Progenitor cell of endocrine pancreas (in vitro differentiated cells): ENCODE data around the gene SEC63. TPM values are rescaled to one million over a fixed set of nuclear protein-coding genes. Genes with fewer than 3 reads are reported as not detected.

Experiments
- DNase-seq: peaks from one replicate; pipeline ENCODE4 v3.0.0; 2021; ENCODE audit warnings: low spot score; ENCODE audit not compliant: unreplicated experiment
- H3K27ac Mint-ChIP-seq: 2 replicates; pipeline ENCODE4 v1.8.0; 2021; ENCODE audit warnings: mild to moderate bottlenecking, moderate library complexity, mixed read lengths
- H3K27me3 Mint-ChIP-seq: 2 replicates; pipeline ENCODE4 v1.8.0; 2021; ENCODE audit warnings: mixed read lengths
- H3K36me3 Mint-ChIP-seq: 2 replicates; pipeline ENCODE4 v1.8.0; 2022; ENCODE audit warnings: mixed read lengths; ENCODE audit not compliant: insufficient read depth
- H3K4me1 Mint-ChIP-seq: 2 replicates; pipeline ENCODE4 v1.8.0; 2021; ENCODE audit warnings: low read depth, mixed read lengths
- H3K4me3 Mint-ChIP-seq: 2 replicates; pipeline ENCODE4 v1.8.0; 2021; ENCODE audit warnings: low read depth, mild to moderate bottlenecking, moderate library complexity, mixed read lengths
- H3K9me3 Mint-ChIP-seq: 2 replicates; pipeline ENCODE4 v1.8.0; 2021; ENCODE audit warnings: low read depth, mixed read lengths
- long read RNA-seq: library from polyadenylated mRNA; unstranded; transcript quantifications from one replicate; pipeline ENCODE4 v2.0.0, GENCODE V29; 2020
- total RNA-seq: library from RNA; stranded (reverse); gene quantifications from 2 replicates; pipeline ENCODE4 v1.2.1, GENCODE V29; 2021
- TF ChIP-seq, protein P1 (sequence below): fragments of 200-600 bp; sonication (generic); IDR thresholded peaks from one replicate; pipeline ENCODE4 v1.5.0; 2021; ENCODE audit warnings: antibody characterized with exemption, mild to moderate bottlenecking; ENCODE audit not compliant: unreplicated experiment

Gene SEC63, protein sequence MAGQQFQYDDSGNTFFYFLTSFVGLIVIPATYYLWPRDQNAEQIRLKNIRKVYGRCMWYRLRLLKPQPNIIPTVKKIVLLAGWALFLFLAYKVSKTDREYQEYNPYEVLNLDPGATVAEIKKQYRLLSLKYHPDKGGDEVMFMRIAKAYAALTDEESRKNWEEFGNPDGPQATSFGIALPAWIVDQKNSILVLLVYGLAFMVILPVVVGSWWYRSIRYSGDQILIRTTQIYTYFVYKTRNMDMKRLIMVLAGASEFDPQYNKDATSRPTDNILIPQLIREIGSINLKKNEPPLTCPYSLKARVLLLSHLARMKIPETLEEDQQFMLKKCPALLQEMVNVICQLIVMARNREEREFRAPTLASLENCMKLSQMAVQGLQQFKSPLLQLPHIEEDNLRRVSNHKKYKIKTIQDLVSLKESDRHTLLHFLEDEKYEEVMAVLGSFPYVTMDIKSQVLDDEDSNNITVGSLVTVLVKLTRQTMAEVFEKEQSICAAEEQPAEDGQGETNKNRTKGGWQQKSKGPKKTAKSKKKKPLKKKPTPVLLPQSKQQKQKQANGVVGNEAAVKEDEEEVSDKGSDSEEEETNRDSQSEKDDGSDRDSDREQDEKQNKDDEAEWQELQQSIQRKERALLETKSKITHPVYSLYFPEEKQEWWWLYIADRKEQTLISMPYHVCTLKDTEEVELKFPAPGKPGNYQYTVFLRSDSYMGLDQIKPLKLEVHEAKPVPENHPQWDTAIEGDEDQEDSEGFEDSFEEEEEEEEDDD
- 111 and 112 TPM in 2 replicates for total RNA-seq
- long read RNA-seq, full-length matches to known transcripts, result 8 of 56 reads
- long read RNA-seq, partial matches to known transcripts, result 42 of 56 reads
- long read RNA-seq, other reads (novel, unspliced or antisense), result 6 of 56 reads

DNA sequence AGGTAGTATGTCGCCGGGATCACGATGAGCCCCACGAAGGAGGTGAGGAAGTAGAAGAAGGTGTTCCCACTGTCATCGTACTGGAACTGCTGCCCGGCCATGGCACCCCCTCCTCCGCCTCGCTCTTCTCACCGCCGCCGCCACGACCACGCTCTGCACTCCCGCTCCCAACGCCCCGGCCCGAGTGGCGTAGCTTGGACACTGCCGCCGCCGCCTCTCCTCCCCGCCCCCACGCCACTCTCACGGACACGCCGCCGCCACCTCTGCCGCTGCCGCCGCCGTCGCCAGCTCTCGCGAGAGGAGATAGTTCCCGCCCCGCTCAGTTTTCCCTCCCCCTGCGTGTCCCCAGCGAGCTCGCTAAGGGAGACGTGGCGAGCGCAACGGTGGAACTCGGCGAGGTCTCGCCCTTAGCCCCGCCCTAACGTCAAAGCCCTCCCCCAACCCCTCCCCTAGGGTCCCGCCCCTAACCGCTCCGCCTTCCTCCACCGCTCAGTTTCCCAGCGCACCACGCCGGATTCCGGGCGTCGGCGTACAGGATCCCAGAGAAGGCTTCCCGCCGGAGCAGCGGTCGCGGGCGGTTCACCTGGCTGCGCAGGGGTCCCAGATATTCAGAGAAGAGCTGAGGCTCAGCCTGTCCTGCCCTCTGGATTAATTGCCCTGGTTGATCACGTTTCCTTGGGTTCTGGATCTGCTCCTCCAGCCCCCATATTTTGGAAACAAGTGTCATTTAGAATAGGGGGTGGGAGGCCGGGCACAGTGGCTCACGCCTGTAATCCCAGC lies at the start of gene SEC63:
TSS of gene SEC63 (minus strand) at position 300 of the 780 bp plus-strand sequence. CDS start at position 101, 199 bp downstream.
- H3K4me3 Mint-ChIP-seq, result peak within 1 kb of the TSS; percentile 99
- no peaks in the 10 kb centered on the region for H3K9me3 Mint-ChIP-seq
- TF ChIP-seq, protein P1, sequence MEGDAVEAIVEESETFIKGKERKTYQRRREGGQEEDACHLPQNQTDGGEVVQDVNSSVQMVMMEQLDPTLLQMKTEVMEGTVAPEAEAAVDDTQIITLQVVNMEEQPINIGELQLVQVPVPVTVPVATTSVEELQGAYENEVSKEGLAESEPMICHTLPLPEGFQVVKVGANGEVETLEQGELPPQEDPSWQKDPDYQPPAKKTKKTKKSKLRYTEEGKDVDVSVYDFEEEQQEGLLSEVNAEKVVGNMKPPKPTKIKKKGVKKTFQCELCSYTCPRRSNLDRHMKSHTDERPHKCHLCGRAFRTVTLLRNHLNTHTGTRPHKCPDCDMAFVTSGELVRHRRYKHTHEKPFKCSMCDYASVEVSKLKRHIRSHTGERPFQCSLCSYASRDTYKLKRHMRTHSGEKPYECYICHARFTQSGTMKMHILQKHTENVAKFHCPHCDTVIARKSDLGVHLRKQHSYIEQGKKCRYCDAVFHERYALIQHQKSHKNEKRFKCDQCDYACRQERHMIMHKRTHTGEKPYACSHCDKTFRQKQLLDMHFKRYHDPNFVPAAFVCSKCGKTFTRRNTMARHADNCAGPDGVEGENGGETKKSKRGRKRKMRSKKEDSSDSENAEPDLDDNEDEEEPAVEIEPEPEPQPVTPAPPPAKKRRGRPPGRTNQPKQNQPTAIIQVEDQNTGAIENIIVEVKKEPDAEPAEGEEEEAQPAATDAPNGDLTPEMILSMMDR, result no peak
- peaks cover 12% of the 10 kb centered on the region for H3K36me3 Mint-ChIP-seq
- peak within 1 kb of the TSS; percentile 99 for H3K27ac Mint-ChIP-seq
- peaks cover 7% of the 10 kb centered on the region for H3K27me3 Mint-ChIP-seq
- peaks cover 14% of the 10 kb centered on the region for H3K4me1 Mint-ChIP-seq
- peak; percentile 96 for DNase-seq

DNA sequence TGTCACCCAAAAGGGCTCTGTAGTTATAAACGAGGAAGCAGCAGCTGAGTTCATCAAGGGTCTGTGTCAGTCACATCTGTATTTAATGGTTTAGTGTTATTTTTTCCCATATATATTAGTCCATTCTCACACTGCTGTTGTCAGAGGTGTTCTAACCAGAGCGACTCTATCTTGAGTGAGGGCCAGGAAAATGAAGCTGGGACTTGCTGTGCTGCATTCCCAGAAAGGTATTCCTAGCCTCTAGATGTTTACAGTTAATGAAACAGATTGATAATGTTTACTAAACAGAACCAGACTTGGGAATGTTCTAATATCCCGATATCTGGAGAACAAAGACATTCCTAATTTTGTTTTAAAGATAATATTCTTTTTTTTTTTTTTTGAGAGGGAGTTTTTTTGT lies 48.0 kb upstream of the SEC63 start:
- Mint-ChIP-seq H3K4me3 (no peak overlapping the region), H3K27me3 (no peaks in the 10 kb centered on the region), H3K4me1 (peaks cover 15% of the 10 kb centered on the region), H3K27ac (no peak overlapping the region), H3K36me3 (peaks cover 3% of the 10 kb centered on the region), H3K9me3 (peaks cover 10% of the 10 kb centered on the region)
- TF ChIP-seq, protein P1, result no peak
- DNase-seq, result no peak

DNA sequence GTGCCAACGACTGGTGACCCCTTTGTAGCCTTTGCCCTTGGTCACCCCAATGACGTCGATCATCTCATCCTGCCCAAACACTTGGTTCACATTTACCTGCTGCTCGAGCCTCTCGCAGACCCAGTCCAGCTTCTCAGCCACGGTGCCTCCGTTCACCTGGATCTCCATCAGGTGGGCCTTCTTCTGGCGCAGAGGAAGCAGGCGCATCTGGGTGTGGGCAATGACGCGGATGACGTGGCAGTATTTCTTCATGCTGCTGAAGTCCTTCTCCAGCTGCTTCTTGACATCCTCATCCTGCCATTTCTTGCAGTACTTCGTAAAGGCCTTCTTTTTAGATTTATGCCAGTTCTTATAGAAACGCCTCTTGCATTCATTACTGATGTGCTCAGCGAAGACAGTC lies 46.9 kb upstream of the SEC63 start:
- Mint-ChIP-seq H3K36me3 (peaks cover 3% of the 10 kb centered on the region), H3K9me3 (peaks cover 10% of the 10 kb centered on the region), H3K27ac (no peak overlapping the region), H3K27me3 (no peaks in the 10 kb centered on the region), H3K4me1 (peaks cover 15% of the 10 kb centered on the region), H3K4me3 (no peak overlapping the region)
- no peak for DNase-seq
- TF ChIP-seq, protein P1, result no peak

DNA sequence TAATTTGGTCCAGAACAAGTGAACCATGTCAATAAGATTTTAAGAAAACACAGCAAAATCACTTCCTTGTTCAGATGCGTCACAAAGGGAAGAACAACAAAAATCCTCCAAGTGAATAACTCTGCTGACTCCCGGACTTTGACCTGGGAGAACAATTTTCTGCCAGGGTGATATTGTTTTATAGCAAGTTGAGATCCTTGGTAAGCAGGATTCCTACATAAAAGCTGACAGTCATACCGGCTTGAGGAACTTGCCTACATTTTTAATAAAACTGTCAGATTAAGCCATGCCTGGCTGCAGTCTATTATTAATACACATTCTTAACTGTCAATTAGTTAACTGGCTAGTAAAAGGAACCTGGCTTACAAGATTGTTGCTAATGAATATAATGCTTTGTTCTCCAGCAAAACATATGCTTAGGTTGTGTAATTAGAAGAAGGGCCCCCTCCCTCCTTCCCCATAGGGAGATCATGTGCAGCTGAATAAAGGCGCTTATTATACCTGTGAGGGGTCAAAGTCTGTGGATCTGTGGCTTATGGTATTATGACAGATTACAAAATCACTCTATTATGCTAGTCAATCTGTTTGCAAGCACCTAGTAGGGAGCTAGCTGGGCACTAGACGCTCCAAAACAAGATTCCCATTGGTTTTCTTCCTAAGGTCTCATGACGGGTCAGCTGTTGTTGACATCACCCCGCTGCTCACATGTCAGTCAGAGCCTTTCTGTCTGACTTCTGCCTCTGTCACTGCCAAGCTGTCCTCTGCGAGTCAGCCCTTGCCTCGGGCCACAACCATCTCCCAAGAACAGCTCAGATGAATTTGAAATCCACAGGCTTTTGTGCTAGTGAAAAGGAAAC lies 44.6 kb upstream of the SEC63 start:
- DNase-seq, result no peak
- H3K4me3 Mint-ChIP-seq, result no peak overlapping the region

More for the DNA sequence above, 44.6 kb upstream of the SEC63 start:
- Mint-ChIP-seq H3K27ac (peak overlapping the region; percentile 70), H3K27me3 (no peaks in the 10 kb centered on the region), H3K36me3 (no peaks in the 10 kb centered on the region), H3K4me1 (peaks cover 17% of the 10 kb centered on the region), H3K9me3 (no peaks in the 10 kb centered on the region)
- TF ChIP-seq, protein P1, result no peak
